Ishikawa (cell line): ENCODE data around the gene NBAS.

Experiments
- CEBPB ChIP-seq: IDR thresholded peaks from 2 replicates; pipeline ENCODE4 v1.6.1; 2012
- CREB1 ChIP-seq: IDR thresholded peaks from 2 replicates; pipeline ENCODE4 v1.6.1; 2012; ENCODE audit warnings: low read depth
- EGR1 ChIP-seq: IDR thresholded peaks from 2 replicates; pipeline ENCODE4 v1.6.1; 2012
- EP300 ChIP-seq: IDR thresholded peaks from 2 replicates; pipeline ENCODE4 v1.6.1; 2012; ENCODE audit warnings: borderline replicate concordance
- FOXM1 ChIP-seq: IDR thresholded peaks from 2 replicates; pipeline ENCODE4 v1.6.1; 2012; ENCODE audit warnings: low read depth, borderline replicate concordance
- TAF1 ChIP-seq: IDR thresholded peaks from 2 replicates; pipeline ENCODE4 v1.6.1; 2012; ENCODE audit warnings: low read depth, mild to moderate bottlenecking
- YY1 ChIP-seq: IDR thresholded peaks from 2 replicates; pipeline ENCODE4 v1.6.1; 2012; ENCODE audit warnings: low read depth
- TF ChIP-seq, protein P1 (sequence below): IDR thresholded peaks from 2 replicates; pipeline ENCODE4 v1.6.1; 2012
- TF ChIP-seq, protein P2 (sequence below): IDR thresholded peaks from 2 replicates; pipeline ENCODE4 v1.6.1; 2012
- TF ChIP-seq, protein P3 (sequence below): IDR thresholded peaks from 2 replicates; pipeline ENCODE4 v1.6.1; 2012; ENCODE audit warnings: low read depth, mild to moderate bottlenecking

DNA sequence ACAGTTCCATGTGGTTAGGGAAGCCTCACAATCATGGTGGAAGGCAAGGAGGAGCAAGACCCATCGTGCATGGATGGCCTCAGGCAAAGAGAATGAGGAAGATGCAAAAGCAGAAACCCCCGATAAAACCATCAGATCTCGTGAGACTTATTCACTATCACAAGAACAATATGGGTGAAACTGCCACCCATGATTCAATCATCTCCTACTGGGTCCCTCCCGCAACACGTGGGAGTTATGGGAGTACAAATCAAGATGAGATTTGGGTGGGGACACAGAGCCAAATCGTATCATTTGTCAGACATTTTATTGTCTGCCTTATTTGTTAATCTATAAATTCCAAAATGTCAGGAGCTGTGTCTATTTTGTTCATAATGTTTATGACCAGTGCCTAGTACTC is 17.6 kb downstream of the NBAS start:
- no peak for TF ChIP-seq EGR1
- TF ChIP-seq FOXM1, result no peak
- TF ChIP-seq, protein P1, sequence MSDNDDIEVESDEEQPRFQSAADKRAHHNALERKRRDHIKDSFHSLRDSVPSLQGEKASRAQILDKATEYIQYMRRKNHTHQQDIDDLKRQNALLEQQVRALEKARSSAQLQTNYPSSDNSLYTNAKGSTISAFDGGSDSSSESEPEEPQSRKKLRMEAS, result no peak
- no peak for TF ChIP-seq CEBPB
- TF ChIP-seq YY1, result no peak
- TF ChIP-seq CREB1, result no peak
- TF ChIP-seq, protein P2, sequence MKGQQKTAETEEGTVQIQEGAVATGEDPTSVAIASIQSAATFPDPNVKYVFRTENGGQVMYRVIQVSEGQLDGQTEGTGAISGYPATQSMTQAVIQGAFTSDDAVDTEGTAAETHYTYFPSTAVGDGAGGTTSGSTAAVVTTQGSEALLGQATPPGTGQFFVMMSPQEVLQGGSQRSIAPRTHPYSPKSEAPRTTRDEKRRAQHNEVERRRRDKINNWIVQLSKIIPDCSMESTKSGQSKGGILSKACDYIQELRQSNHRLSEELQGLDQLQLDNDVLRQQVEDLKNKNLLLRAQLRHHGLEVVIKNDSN, result no peak
- TF ChIP-seq, protein P3, sequence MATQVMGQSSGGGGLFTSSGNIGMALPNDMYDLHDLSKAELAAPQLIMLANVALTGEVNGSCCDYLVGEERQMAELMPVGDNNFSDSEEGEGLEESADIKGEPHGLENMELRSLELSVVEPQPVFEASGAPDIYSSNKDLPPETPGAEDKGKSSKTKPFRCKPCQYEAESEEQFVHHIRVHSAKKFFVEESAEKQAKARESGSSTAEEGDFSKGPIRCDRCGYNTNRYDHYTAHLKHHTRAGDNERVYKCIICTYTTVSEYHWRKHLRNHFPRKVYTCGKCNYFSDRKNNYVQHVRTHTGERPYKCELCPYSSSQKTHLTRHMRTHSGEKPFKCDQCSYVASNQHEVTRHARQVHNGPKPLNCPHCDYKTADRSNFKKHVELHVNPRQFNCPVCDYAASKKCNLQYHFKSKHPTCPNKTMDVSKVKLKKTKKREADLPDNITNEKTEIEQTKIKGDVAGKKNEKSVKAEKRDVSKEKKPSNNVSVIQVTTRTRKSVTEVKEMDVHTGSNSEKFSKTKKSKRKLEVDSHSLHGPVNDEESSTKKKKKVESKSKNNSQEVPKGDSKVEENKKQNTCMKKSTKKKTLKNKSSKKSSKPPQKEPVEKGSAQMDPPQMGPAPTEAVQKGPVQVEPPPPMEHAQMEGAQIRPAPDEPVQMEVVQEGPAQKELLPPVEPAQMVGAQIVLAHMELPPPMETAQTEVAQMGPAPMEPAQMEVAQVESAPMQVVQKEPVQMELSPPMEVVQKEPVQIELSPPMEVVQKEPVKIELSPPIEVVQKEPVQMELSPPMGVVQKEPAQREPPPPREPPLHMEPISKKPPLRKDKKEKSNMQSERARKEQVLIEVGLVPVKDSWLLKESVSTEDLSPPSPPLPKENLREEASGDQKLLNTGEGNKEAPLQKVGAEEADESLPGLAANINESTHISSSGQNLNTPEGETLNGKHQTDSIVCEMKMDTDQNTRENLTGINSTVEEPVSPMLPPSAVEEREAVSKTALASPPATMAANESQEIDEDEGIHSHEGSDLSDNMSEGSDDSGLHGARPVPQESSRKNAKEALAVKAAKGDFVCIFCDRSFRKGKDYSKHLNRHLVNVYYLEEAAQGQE, result no peak
- no peak for TF ChIP-seq EP300
- TF ChIP-seq TAF1, result no peak
